Renal cortical epithelial cell (primary cell): ENCODE measurements around the gene USP53. TPM values are rescaled to one million over a fixed set of nuclear protein-coding genes. Genes with fewer than 3 reads are reported as not detected.
"Not testable (repeated sequence)": the region's sequence is repeated elsewhere in the genome, so short reads cannot be mapped to it uniquely, and the experiment has no call there.

ENCODE experiments used
- DNase-seq: peaks from one replicate; pipeline ENCODE4 v3.0.0-alpha.2; 2011; ENCODE audit warnings: low read depth
- total RNA-seq: library from RNA; depleted of rRNA; stranded (reverse); fragments of >200 nt; gene quantifications from 2 replicates; pipeline ENCODE4 v1.2.3, GENCODE V29; 2014

USP53 gene
- total RNA-seq, 1 donor from 2014 or later = 47.2 TPM

DNA sequence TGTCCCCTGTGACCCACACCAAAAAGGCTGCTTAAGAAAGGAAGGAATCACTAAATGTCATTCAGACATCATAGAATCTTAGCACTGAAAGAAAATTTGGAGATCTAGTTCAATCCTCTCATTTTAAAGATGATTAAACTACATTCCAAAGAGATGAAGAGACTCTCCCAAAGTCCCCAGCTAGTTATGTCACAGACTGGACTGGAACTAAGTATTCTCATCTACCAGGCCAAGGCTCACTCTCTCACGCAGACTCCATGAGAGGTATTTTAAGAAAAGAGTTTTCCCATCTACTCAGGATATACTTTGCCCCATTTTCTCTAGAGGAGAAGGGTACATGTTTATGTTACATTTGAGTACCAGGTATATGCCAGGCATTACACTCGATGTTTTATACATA, 102.5 kb downstream of the USP53 start:
- DNase-seq = no peak

DNA sequence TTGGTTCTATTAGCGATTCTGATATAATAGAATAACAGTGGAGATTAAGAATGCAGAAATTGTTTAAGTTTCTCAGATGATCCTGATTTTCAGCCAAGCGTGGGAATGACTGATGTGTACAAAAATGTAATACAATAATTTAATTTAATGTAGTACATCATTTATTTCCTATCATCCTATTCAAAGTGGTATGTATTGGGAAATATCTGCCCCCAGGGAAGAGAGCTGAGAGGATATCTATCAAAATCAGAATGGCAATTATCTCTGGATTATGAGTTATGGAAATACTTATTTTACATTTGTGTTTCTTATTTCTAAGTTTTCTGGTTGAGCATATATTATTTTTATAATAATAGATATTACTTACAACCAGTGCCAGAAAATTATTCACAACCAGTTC, 105.5 kb downstream of the USP53 start:
- no peak for DNase-seq

DNA sequence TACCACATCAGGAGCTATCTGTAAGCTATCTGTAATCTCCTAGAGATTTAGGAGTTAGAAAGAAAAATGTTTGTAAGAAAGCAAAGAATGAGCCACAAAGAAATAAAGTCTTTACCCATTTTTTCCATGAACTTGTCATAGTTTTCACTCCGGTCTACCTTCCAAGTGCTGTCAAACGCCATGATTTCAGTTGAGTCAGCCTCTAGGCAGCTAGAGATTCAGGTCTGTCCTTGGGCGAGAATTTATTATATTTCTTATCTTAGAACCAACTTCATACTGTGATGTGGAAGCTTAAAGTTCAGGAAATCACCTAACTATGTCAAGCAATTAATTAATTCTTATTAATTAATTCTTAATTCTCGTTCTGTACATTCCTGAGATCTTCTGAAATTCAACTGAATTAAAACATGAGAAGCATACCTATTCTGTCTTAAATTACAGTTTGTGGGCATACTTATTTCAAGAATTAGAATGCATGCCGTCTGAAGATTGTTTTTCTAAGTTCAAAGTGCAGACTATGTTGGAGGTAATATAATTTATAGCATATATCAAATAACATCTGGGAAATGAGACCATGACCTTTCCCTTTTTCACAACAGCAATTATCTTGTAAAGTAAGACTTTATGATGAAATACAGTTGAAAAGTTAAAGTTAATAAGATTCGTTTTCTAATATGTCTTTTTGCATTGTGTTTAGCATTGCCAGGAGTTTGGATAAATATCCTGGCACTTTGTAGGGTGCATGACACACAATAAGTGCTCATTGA, 109.6 kb downstream of the USP53 start, which contains the start of gene FABP2:
Gene FABP2, minus strand, starts transcription at position 218 of the 767 bp plus-strand sequence. Its CDS starts 36 bp downstream, at position 182.
- no peak for DNase-seq

- DNase-seq = no peak
Observed at GRCh38 chr4:119328695-119329094, 116.2 kb downstream of the USP53 start.

DNA sequence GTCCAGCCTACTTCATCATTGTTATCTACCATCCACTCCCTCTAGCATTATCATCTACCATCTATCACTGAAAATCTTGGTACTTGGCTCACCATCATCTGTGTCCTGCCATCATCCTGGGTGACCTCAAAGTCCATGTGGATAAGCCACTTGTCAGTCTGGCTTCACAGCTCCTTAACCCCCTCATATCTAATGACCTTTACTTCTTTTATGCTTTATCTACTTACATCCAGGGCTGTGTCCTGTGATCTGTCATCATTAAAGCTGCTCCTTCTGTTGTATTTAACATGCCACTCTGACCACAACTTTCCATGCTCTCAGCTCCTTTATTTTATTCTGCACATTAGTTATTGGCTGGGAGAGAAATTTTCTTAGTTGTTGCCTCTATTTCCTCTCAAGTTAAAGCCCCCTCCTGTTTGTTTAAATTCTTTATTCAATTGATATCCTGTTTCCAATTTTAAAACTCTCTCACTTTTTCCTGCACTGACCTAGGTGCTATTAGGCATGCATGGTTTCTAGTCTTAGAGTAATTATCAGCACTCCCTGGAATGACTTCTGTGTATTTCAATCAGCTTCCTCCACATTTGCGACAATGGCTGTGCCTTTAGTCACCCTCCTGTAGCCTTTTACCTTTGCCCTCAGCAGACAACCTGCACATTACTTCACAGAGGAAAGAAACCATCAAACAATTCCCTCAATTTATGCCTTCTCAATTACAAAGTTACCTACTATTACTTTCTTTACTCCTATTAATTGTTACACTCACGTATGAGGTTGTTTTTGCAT, 117.5 kb downstream of the USP53 start:
- no peak for DNase-seq

GRCh38 chr4:119336332-119336979, 123.9 kb downstream of the USP53 start:
- DNase-seq = peak; percentile 53

GRCh38 chr4:119337010-119337409, 124.5 kb downstream of the USP53 start:
- peak; percentile 84 for DNase-seq

DNA sequence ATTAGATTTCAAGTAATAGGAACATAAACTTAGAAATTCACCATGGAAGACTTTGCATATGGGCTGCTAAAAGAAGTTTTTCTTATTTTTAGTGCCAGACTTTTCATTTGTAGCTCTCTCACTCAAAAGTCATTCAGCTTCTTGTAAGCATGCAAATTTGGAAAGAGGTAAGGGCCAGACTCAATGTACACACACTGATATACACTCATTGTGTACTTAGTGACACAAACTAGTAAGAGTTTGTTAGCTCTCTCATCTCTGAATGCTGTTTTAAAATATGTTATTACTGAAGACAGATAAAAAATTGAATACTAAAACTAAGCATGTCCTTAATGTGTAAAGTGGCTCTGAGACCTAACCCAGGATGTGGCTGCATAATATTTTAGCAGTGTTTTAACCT, 127.4 kb downstream of the USP53 start:
- not testable (repeated sequence) for DNase-seq

DNA sequence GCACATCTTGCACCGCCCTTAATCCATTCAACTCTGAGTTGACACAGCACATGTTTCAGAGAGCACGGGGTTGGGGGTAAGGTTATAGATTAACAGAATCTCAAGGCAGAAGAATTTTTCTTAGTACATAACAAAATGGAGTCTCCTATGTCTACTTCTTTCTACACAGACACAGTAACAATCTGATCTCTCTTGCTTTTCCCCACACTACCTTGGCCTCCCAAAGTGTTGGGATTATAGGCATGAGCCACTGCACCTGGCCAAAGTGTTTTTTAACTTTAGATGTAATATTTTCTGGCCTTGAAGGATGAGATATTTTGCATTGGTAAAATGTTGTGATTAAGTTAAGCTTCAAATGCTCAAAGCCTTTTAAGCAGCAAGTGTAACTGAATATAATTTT, 130.8 kb downstream of the USP53 start:
- DNase-seq = not testable (repeated sequence)

Other genes starting within 250 kb of the USP53 start
- 0.05 TPM in 1 of 2 replicates, not detected in the other for gene MYOZ2, start 76.9 kb upstream of the USP53 start, total RNA-seq
- under 0.01 TPM in 1 of 2 replicates, not detected in the other for gene FABP2, start 109.4 kb downstream of the USP53 start, total RNA-seq